ENCODE measurements around the gene XYLT2.

The XYLT2 gene

DNA sequence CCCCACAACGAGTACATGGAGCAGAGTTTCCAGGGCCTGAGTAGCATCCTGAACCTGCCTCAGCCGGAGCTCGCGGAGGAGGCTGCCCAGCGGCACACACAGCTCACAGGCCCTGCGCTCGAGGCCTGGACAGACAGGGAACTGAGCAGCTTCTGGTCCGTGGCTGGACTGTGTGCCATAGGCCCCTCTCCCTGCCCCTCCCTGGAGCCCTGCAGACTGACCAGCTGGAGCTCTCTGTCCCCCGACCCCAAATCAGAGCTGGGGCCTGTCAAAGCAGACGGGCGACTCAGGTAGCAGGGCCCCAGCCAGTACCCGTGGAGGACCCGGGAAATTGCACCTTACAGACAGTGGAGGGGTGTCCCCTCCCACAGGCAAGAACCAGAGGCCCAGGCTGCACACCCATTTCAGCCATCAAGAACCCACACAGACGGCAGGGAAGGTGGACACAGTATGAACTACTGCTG is 14.1 kb downstream of the XYLT2 start:
- no peak for DNase-seq (ENCODE audit: low read depth)
- TF ChIP-seq, protein P1, sequence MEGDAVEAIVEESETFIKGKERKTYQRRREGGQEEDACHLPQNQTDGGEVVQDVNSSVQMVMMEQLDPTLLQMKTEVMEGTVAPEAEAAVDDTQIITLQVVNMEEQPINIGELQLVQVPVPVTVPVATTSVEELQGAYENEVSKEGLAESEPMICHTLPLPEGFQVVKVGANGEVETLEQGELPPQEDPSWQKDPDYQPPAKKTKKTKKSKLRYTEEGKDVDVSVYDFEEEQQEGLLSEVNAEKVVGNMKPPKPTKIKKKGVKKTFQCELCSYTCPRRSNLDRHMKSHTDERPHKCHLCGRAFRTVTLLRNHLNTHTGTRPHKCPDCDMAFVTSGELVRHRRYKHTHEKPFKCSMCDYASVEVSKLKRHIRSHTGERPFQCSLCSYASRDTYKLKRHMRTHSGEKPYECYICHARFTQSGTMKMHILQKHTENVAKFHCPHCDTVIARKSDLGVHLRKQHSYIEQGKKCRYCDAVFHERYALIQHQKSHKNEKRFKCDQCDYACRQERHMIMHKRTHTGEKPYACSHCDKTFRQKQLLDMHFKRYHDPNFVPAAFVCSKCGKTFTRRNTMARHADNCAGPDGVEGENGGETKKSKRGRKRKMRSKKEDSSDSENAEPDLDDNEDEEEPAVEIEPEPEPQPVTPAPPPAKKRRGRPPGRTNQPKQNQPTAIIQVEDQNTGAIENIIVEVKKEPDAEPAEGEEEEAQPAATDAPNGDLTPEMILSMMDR (IDR thresholded peaks at IDR 0.05; ENCODE audit: low read depth, low read length), result no peak
- no peak for TF ChIP-seq MYC (IDR thresholded peaks at IDR 0.05; ENCODE audit: low read depth, low read length)
- TF ChIP-seq, protein P2, sequence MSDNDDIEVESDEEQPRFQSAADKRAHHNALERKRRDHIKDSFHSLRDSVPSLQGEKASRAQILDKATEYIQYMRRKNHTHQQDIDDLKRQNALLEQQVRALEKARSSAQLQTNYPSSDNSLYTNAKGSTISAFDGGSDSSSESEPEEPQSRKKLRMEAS (IDR thresholded peaks at IDR 0.05; ENCODE audit: low read depth, low read length), result no peak
- TF ChIP-seq POLR2A (IDR thresholded peaks at IDR 0.05; ENCODE audit: extremely low read depth, insufficient read length), result no peak

DNA sequence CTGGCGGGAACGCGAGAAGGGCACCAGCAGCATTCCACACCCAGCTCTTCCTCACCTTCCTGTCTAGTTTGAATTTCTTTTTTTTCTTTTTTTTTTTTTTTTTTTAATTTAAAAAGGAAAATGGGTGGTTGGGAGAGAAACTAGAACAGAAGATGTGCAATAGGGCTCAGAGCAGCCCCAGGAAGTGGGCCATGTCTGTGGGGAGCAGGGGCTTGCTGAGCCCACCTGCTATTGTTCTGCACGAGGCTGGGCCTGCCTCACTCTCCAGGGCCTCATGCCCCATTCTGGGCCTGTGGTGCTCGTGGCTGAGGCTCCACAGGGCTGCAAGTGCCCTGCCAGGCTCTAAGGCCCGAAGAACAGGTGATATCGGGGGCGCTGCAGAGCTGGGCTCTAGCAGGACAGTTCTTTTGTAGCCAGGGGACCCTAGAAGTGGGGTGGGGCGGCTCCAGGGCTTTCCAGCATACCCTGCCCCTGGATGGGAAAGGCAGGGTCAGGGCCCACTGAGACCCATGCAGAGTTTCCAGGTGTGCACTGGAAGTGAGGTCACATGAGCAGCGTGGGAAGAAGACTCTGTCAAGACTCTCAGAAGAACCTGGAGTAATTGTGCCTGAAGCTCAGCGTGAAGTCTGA is 14.7 kb downstream of the XYLT2 start:
- no peak for DNase-seq (ENCODE audit: low read depth)
- TF ChIP-seq, protein P1 (IDR thresholded peaks at IDR 0.05; ENCODE audit: low read depth, low read length), result no peak
- no peak for TF ChIP-seq POLR2A (IDR thresholded peaks at IDR 0.05; ENCODE audit: extremely low read depth, insufficient read length)
- TF ChIP-seq, protein P2 (IDR thresholded peaks at IDR 0.05; ENCODE audit: low read depth, low read length), result no peak
- no peak for TF ChIP-seq MYC (IDR thresholded peaks at IDR 0.05; ENCODE audit: low read depth, low read length)
- no peak overlapping the region for H3K4me3 ChIP-seq (ENCODE audit: low read depth, low read length)

More for the DNA sequence above, 14.1 kb downstream of the XYLT2 start:
- no peak overlapping the region for H3K4me3 ChIP-seq (ENCODE audit: low read depth, low read length)

DNA sequence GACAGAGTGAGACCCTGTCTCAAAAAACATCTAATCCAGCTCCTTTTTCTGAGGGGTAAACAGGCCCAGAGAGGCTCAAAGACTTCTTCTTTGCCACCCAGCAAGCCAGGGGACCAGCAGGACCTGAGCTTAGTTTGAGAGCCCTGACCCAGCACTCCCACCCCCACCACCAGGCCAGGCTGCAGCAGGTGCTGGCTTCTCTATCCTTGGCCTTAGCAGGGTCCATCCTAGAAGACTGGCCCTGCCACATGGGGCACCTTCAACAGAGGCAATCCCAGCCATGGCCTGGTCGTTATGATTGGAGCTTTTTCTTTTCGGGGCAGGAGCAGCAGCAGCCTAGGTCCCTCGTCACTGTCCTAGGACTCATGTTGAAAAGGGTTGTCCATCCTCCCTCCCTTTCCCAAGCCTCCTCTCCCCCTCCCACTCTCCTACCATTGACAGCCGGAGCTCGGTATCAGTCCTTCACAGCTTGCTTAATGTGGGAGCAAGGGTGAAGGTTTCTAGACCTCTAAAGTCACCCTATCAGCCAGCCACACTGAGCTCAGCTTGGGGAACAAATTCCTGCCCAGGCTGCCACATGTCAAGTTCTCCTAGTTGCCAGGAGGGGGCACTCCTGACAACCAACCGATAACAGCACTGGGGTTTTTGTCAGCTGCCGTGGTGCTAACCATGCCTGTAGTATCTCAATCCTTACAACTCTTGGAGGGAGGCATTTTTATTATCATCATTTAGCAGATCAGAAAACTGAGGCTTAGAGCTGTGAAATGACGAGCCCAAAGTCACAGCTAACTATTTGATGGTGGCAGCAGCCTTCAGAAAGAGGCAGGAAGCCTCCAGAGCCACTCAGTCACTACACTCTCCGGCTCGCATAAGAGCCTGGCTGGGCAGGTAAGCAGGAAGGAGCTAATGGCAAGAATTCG is 15.9 kb downstream of the XYLT2 start:
- TF ChIP-seq, protein P1 (IDR thresholded peaks at IDR 0.05; ENCODE audit: low read depth, low read length), result peak; percentile 83
- TF ChIP-seq, protein P2 (IDR thresholded peaks at IDR 0.05; ENCODE audit: low read depth, low read length), result peak; percentile 87
- TF ChIP-seq MYC (IDR thresholded peaks at IDR 0.05; ENCODE audit: low read depth, low read length) (peak; percentile 86), POLR2A (IDR thresholded peaks at IDR 0.05; ENCODE audit: extremely low read depth, insufficient read length) (no peak)
- peak; percentile 81 for DNase-seq (ENCODE audit: low read depth)

DNA sequence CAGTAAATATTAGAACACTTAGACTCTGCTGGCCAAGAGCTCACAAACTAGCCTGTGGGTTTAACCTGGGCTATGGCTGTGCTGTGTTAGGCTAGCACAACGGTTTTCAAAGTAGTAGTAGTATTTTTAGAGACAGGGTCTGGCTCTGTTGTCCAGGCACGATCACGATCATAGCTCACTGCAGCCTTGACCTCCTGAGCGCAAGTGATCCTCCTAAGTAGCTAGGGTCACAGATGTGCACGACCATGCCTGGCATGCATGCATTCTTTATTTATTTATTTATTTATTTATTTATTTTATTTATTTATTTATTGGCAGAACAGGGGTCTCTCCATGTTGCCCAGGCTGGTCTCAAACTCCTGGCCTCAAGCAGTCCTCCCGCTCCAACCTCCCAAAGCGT is 16.7 kb downstream of the XYLT2 start:
- TF ChIP-seq, protein P1 (IDR thresholded peaks at IDR 0.05; ENCODE audit: low read depth, low read length), result no peak
- TF ChIP-seq, protein P2 (IDR thresholded peaks at IDR 0.05; ENCODE audit: low read depth, low read length), result no peak
- TF ChIP-seq POLR2A (IDR thresholded peaks at IDR 0.05; ENCODE audit: extremely low read depth, insufficient read length), result no peak
- TF ChIP-seq MYC (IDR thresholded peaks at IDR 0.05; ENCODE audit: low read depth, low read length), result no peak
- DNase-seq (ENCODE audit: low read depth), result no peak
- H3K4me3 ChIP-seq (ENCODE audit: low read depth, low read length), result no peak overlapping the region

More for the DNA sequence above, 15.9 kb downstream of the XYLT2 start:
- no peak overlapping the region for H3K4me3 ChIP-seq (ENCODE audit: low read depth, low read length)

DNA sequence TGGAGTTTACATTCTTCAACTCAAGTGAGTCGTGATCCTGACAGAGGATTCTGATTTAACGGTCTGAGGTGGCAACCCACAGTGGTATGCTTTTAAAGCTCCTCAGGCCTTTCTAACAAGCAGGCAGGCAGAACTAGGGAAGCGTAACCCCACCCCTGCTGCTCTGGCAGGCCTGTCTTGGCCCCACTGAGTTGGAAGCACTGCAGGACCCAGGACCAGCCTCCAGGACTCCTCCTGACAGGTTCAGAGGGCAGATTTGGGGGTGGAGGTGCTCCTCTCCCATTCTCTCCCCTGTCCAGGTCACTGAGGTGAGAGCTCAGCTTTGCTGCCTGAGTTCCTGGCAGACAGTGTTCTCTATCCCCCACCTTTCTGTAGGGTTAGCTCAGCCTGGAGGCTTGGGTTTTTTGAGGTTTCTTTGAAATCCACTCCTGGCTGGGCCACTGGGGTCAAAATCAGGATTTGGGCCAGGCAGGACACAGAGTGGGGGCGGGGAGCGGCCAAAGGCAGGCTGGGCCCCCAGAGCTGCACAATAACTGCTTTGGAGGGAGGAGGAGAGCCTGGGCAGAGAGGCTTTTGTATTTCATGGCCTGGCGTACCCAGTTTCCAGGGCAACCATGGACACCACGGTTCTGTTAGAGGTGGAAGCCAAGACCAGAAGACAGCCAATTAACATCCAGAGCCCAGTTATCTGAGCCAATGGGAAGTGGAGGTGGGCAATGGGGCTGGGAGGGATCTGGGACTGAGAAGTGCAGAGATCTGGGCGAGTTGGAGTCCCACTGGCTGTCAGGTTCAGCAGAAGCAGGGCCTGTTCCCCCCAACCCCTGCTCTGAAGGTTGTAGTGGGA is 17.5 kb downstream of the XYLT2 start:
- TF ChIP-seq, protein P1 (IDR thresholded peaks at IDR 0.05; ENCODE audit: low read depth, low read length), result no peak
- TF ChIP-seq, protein P2 (IDR thresholded peaks at IDR 0.05; ENCODE audit: low read depth, low read length), result no peak
- TF ChIP-seq POLR2A (IDR thresholded peaks at IDR 0.05; ENCODE audit: extremely low read depth, insufficient read length) (no peak), MYC (IDR thresholded peaks at IDR 0.05; ENCODE audit: low read depth, low read length) (no peak)
- peak; percentile 30 for DNase-seq (ENCODE audit: low read depth)
- H3K4me3 ChIP-seq (ENCODE audit: low read depth, low read length), result no peak overlapping the region

Measured in NB4 (cell line).